ENCODE measurements around the gene GJD2.

GJD2 gene

DNA sequence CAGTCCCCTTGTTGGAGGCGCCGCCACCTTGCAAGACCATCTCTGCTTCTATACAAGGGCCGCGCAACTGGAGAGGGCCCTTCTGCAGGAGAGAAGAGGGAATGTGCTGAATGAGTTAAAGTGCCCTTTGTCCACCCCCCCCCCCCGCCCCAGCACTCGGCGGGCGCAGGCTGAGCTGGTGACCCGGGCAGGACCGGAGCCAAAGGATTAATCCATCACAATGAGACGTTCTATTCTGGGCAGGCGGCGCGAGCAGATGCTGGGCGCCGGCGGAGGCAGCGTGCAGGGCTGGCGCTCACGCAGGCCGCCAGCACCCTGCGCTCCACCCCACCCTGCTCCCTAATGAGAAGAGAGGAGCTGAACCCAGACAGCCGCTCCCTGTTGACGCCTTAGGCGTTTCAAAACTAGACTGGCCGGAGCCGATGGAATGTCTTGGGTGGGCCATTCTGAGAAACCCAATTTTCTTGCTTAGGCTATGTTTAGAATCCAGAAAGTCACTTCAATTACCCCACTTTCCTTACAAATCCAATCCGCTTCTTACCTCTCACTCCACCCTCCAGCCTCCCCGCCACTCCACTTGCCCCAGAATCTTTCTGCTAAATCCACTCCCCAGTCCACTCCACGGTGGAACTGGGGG lies 32.9 kb downstream of the GJD2 start:
- DNase-seq, result no peak

DNA sequence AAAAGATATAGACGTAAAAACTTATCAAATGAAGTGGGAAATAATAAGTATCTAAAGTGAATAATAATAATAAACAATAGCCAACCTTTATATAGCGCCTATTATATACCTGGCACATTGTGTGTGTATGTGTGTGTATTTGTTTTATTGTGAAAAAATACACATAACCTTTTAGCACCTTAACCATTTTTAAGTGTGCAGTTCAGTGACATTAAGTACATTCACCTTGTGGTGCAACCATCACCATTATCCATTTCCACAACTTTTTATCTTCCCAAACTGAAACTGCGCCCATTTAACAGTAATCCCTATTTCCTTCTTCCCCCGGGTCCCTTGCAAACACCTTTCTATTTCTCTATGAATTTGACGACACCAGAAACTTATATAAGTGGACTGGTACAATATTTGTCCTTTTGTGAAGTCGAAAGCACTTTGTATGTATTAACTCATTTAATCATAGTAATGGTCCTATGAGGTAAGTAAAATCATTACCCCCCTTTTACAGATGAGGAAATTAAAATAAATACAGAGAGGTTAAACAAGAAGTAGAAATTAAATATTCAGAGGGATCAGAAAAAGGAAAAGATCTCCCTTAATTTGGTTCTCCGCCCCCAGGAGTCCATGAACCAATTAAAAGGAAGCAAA lies 33.5 kb downstream of the GJD2 start:
- DNase-seq, result no peak

DNA sequence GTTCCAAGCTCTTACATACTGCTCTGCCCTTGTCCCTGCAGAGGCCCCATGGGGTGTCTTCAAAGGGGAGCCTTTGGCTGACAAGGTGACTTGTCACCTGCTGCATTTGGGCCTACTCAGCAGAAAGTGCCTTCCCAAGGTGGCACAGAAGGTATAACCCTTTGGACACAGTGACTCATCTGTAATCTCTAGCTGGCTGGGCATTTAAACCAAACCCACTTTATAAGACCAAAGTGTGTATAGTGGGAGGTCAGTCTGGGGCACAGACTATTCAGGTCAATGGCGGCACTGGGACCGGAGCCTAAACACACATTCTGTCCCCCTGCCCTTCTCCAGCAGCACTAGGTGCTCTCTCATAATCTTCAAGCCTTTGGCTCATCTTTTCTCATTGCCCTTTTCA lies 35.1 kb downstream of the GJD2 start:
- DNase-seq, result no peak

DNA sequence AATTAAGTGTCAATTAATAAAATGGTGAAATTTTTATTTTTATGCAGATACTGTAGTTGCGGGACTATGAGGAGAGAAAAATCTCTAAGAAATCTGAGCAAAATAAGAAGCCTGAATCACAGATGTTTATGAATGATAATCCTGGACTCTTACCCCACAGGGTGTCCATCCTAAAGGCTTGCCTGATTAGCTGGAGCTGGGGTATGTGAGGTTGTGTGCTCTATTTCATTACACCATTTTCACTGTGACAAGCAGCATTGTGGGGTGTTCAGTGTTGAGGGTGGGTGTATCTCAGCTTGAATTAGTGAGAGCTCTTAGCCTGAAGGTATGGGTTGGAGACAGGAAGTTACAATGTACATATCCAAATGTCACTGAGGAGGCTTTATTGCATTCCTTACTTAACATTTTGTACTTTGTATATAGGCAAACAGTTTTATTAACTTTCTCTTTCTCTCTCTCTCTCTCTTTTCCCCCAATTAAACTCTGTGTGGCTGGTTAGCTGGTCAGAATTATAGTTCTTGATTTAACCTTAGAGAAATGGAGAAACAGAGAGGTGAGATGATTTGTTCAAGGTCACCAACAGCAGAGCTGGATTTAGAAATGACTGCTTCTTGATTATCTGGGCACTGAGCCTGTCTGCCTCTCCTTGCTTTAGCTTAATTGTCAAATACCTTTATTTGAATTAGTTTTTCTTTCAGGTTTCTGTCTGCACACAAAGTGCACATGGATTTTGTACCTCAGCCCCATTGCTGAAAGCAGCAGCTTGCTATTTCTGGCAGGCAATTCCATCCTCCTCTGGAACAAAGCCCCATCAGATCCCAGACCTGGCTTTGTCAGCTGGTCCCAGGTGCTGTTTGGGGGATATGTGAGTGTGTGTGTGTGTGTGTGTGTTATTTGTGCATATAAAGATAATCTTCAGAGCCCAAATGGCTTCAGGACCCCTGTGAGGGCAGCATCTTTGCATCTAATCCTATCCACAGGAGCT lies 35.8 kb downstream of the GJD2 start:
- no peak for DNase-seq

DNA sequence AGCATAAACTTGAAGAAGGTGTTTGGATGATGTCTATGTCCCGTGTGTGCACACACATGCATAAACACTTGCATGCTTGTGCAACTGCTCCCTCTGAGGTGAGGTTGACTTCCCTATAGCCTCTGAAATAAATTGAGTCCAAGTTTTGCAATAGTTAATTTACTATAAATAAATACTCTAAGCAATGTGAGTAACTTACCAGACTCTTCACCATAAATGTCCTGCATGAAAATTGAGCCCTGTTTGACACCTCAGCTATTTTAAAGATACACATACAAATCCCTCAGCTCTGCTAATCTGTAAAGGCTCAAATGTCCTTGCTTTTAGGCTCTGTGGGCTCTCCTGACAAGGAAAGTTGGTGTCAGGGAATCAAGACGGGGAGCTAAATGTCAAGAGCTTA lies 37.1 kb downstream of the GJD2 start:
- DNase-seq, result no peak

DNA sequence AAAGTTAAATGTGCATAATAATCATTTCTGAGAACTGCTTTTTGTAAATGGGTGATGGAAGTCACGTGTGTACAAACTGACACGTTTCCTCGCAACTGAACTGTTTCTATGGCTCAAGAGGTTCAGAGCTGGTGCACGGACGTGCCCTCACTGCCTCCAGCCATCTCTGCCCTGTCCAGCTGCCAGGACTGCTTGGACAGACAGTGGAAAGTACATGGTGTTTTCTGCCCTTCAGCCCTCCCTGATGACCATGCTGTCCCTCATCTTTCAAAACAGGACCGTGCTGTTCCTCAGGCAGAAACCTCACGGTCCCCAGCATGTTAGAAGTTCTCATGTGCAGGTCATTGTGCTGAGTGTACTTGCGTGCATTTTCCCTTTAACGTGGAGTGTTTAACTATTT lies 38.7 kb downstream of the GJD2 start:
- DNase-seq, result no peak

DNA sequence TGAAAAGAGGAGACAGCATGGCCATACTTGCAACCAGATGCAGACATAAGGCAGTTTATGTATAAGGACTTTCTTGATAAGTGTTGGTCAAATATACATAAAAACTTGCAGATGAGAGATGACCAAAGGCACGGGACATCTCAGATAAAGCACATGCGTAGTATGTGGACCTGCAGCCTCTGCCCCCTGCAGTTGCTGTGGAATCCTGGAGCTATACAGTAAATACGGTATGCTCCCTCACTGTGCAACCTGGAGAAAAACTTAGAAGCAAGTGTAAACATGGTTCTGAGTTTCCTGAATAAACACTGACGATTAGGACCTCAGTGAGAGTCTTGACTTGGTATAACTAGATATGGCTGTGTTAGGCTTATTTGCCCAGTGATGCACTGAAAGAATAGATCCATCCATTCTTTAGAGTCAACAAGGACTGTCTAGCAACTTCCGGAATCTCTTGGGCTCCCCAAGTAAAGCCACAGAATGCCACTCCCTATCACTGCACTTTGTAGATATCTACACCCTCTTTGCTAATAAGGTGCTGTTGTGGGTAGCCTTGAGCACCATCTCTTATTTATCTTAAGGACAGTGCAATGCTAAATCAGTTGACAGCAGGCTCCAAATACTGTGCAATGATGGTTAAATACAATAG lies 40.2 kb downstream of the GJD2 start:
- no peak for DNase-seq

DNA sequence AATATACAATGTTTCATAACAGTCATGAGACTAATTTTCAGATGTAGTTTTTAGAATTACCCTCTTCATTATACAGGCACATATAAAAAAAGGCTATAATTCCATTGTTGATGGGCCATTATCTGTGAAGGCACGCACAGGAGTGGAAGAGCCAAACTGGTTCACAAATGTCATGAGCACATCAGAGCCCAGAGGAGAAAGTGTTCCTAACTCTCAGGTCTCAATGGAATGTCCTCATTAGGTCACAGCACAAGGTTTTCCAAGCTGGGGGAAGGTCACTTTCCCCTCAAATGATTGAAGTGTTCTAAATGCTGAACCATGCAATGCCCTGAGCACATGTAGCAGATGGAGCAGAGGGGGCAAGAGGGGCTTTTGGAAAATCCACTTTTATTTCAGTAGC lies 41.2 kb downstream of the GJD2 start:
- no peak for DNase-seq

DNA sequence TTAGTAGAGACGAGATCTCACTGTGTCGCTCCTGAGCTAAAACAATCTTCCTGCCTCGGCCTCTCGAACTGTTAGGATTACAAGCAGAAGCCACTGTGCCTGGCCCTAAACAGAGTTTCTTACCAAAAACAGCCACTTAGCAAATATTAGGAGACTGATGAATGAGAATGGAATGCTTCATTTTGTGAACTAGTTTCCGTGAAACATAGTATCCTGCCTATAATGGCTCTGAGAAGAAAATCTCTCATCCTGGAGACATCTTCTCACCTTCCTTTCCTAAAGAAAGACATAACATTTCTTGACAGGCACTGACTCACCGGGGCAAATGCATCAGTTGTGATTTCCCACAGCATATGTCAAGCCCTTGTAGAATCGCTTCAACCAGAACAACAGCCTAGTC lies 44.9 kb downstream of the GJD2 start:
- no peak for DNase-seq

DNA sequence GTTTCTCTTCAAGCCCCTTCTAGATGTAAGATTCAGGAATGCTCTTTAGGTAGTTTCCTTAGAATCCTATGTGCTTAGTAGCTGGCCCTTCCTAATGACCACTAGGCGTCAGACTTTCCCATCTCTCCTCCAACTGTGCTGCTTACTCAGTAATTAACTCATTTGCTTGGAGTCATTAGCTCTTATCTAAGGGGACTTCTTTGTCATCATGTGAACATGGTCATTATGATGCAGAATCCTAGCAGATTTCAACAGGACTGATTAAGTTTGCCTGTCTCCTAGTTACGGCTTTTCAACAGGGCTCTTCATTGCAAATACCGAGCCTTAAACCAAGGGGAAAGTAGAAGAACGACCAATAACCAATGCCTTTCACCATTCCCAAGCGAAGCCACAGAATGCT lies 46.4 kb downstream of the GJD2 start:
- DNase-seq, result no peak

DNA sequence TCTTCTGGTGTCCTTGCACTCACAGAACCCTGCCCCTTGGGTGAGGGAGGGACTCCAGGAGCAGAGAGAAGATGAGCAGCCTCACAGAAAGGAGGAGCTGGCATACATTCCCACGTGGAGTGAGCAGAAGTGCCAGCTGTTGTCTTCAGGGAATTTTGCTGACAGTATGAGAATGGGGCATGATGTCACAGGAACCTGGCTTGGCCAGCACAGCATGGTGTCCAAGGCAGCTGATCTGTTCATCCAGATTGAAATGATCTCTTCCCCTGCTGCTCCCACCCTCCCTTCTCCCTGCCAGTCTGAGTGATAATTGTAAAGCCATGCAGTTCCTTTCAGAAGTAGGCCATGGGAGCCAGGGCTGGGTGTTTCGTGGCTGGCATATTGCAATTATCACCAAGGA lies 53.3 kb downstream of the GJD2 start:
- DNase-seq, result no peak
